Activated naive CD8-positive, alpha-beta T cell treated with anti-CD3 and anti-CD28 coated beads, Interleukin-2, amount 10 ng/mL, durations not matched to agents 7 days and 5 days (primary cell): ENCODE measurements around the gene PRDX3. TPM values are rescaled to one million over a fixed set of nuclear protein-coding genes. Genes with fewer than 3 reads are reported as not detected.
"Not testable (repeated sequence)": the region's sequence is repeated elsewhere in the genome, so short reads cannot be mapped to it uniquely, and the experiment has no call there.

Experiments
- ATAC-seq: fragments of 150-1000 bp; cut with Tn5 transposase; one replicate; pipeline ENCODE4 v1.10.0; 2021; ENCODE audit warnings: low read depth, moderate library complexity
- POLR2A ChIA-PET: fragments of 350-600 bp; sonication (Branson Sonifier 250); formaldehyde crosslinking; loops from one replicate; lab custom pipeline; 2021; ENCODE audit warnings: antibody characterized with exemption; lab: Charles Lee
- DNase-seq: peaks from one replicate; pipeline ENCODE4 v3.0.0; 2021
- H3K27ac Mint-ChIP-seq: one replicate; pipeline ENCODE4 v1.8.0; 2022; ENCODE audit warnings: mild to moderate bottlenecking, mixed read lengths
- H3K27me3 Mint-ChIP-seq: one replicate; pipeline ENCODE4 v1.8.0; 2022; ENCODE audit warnings: mild to moderate bottlenecking, moderate library complexity, mixed read lengths
- H3K36me3 Mint-ChIP-seq: one replicate; pipeline ENCODE4 v1.8.0; 2021; ENCODE audit warnings: mild to moderate bottlenecking, mixed read lengths
- H3K4me1 Mint-ChIP-seq: one replicate; pipeline ENCODE4 v1.8.0; 2021; ENCODE audit warnings: mixed read lengths
- H3K4me3 Mint-ChIP-seq: one replicate; pipeline ENCODE4 v1.8.0; 2022; ENCODE audit warnings: mild to moderate bottlenecking, moderate library complexity, mixed read lengths
- H3K9me3 Mint-ChIP-seq: one replicate; pipeline ENCODE4 v1.8.0; 2021; ENCODE audit warnings: mixed read lengths
- total RNA-seq, 2 experiments: library from RNA; stranded (reverse); gene quantifications; one replicate each; pipeline ENCODE4 v1.2.3, GENCODE V29; 2021

The PRDX3 gene
- total RNA-seq, 2 experiments from 2014 or later = 93.8 to 99.3 TPM

DNA sequence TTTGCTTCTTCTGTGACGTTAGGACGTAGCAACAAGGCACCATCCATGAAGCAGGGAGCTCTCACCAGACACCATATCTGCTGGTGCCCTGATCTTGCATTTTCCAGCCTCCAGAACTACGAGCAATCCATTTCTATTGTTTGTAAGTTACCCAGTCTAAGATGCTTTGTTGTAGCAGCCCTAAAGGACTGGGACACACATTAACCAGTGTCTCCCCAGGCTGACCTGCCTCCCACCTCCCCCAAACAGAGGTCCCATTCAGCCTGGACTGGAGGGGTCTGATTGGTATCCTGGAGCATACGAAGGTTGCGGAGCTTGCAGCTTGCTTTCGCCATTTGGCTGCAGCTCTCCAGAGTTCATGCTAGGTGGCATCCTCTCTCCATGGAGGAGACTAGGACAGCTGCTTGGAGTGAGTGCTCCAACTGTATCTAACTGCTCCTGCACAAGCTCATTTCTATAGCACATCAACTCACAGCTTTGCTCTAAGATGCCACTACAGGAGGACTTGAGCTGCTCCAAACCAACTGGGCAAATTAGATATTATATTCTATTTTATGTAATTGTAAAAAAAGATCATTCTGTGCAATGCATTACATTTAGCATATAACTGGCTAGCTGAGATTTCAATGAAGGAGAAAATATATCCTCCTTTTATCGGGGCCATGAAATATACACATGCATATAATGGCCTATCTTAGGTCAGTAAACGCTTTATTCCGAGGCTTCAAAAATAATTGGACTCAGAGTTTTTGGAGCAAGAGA lies 20.8 kb upstream of the PRDX3 start:
- Mint-ChIP-seq H3K27me3 (no peaks in the 10 kb centered on the region), H3K36me3 (no peaks in the 10 kb centered on the region), H3K4me1 (peaks cover 17% of the 10 kb centered on the region), H3K27ac (no peak overlapping the region), H3K4me3 (no peak overlapping the region), H3K9me3 (no peaks in the 10 kb centered on the region)
- DNase-seq = peak; percentile 37
- POLR2A ChIA-PET = interaction anchor here (0.8 to 1.3 kb wide), 5 partner anchors 72 to 344 kb away, joined by 3 to 6 read pairs (median 3); partner anchors contain the start of gene RGS10
- ATAC-seq = peak; percentile 81

DNA sequence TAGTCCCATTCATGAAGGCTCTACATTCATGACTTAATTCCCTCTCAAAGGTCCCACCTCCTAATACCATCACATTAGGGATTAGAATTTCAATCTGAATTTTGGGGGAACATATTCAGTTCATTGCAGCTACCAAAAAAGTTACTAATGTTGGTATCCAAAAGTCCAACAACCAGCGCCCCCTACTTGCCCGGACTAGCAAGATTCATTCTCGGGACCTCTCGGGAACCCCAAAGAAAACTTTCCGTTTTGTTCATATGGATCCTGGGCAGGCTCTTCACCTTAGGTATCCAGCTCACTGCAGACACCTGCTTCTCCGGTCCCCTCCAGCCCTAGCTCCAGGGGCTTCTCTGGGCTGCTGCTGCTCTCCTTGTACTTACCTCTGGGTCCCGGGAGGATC lies 19.8 kb upstream of the PRDX3 start:
- DNase-seq = no peak
- H3K9me3 Mint-ChIP-seq = no peaks in the 10 kb centered on the region
- H3K36me3 Mint-ChIP-seq = no peaks in the 10 kb centered on the region
- ATAC-seq = no peak
- peak overlapping the region; percentile 26 for H3K4me3 Mint-ChIP-seq
- H3K4me1 Mint-ChIP-seq = peaks cover 17% of the 10 kb centered on the region
- H3K27ac Mint-ChIP-seq = no peak overlapping the region
- POLR2A ChIA-PET = interaction anchor here (1.3 to 1.4 kb wide), 2 partner anchors 8 to 319 kb away, joined by 3 to 4 read pairs; no protein-coding TSS in a partner anchor
- H3K27me3 Mint-ChIP-seq = no peaks in the 10 kb centered on the region

DNA sequence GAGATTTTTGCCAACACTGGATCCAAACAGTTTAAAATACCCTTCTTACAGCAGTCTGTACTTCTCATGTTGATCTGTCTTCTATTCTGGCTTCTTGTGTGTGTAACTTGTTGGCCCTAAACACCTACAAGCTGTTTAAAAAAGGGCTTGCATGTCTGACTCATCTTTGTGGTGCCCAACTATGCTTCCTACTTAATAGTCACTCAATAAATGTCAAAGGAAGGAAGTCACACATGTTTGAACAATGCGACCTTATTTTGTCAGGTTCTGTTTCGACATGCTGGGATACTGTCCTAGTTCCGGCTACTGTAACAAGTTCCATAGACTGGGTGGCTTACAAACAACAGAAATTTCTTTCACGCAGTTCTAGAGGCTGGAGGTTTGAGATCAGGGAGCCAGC lies 19.3 kb upstream of the PRDX3 start:
- Mint-ChIP-seq H3K4me3 (no peak overlapping the region), H3K36me3 (peaks cover 2% of the 10 kb centered on the region), H3K27me3 (no peaks in the 10 kb centered on the region), H3K4me1 (peaks cover 17% of the 10 kb centered on the region), H3K9me3 (no peaks in the 10 kb centered on the region), H3K27ac (peak overlapping the region; percentile 39)
- no peak for DNase-seq
- ATAC-seq = peak; percentile 39
- POLR2A ChIA-PET = interaction anchor here (0.6 to 1.4 kb wide), 2 partner anchors 9 to 346 kb away, joined by 3 to 4 read pairs; no protein-coding TSS in a partner anchor

DNA sequence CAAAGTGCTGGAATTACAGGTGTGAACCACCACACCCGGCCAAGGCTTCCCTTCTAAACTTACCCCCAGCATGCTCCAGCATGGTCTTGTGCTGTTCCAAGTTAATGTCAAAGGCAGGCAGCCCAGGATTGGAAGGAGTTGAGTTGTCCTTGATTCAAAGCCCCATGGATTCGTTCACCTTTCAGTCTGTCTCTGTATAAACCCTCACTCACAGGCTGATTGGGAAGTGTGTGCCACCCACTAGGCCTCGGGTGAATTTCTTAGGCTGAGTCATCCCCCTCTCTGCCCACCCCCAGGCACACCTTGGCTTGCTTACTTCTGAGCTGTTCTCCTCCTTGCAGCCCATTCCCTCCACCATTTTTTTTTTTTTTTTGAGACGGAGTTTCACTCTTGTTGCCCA lies 13.3 kb upstream of the PRDX3 start:
- POLR2A ChIA-PET = no interaction called here
- Mint-ChIP-seq H3K4me1 (peaks cover 20% of the 10 kb centered on the region), H3K27ac (no peak overlapping the region), H3K36me3 (peaks cover 2% of the 10 kb centered on the region), H3K4me3 (no peak overlapping the region), H3K27me3 (no peaks in the 10 kb centered on the region), H3K9me3 (no peaks in the 10 kb centered on the region)
- DNase-seq = no peak
- no peak for ATAC-seq

DNA sequence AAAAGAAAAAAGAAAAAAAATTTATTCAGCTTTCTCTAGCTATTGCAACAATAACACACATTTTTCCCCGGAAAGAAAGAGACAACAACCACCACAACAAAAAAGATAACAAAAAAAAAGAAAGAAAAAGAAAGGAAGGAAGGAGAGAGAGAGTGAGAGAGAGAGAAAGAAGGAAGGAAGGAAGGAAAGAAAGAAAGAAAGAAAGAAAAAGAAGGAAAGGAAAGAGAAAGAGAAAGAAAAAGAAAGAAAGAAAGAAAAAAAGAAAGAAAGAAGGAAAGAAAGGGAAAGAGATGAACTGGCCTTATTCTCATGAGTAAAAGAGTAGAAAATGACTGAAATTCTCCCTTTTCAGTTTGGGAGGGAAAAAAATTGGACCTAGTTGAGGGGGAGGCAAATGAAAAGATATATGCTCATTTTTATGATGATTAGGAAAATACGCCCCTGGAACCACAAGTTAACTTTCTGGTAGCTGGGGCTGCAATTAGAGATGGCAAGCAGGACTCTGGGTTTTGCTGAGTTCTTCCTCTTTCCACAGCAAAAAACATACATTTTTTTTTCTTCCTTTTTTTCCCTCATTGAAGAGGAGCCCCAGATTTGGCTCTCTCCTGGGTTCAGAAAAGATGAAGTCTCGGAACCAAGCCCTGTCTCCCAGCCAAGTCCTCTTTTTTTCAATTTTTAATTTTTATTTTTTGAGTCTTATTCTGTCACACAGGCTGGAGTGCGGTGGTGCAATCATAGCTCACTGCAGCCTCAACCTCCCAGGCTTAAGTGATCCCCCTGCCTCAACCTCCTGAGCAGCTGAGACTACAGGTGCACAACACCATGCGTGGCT lies 12.6 kb upstream of the PRDX3 start:
- no peak overlapping the region for H3K27ac Mint-ChIP-seq
- H3K4me3 Mint-ChIP-seq = no peak overlapping the region
- DNase-seq (no peak), ATAC-seq (no peak)
- POLR2A ChIA-PET = no interaction called here
- peaks cover 2% of the 10 kb centered on the region for H3K36me3 Mint-ChIP-seq
- H3K27me3 Mint-ChIP-seq = peaks cover 3% of the 10 kb centered on the region
- H3K4me1 Mint-ChIP-seq = peaks cover 20% of the 10 kb centered on the region
- no peaks in the 10 kb centered on the region for H3K9me3 Mint-ChIP-seq

DNA sequence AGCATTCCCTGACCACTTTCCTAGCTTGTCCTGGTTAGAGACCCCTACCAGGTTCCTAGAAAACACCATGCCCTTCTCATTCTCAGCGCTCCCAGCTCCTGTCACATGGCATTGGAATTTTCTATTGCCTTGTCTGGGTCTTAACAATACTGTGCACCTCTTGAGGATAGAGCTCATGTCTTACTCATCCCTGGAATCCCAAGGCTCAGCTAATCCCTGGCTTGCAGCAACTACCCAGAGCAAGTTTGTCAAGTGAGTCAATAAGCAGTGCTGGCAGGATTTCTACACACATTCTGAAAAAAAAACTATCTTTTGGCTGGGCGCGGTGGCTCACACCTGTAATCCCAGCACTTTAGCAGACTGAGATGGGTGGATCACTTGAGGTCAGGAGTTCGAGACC lies 11.7 kb upstream of the PRDX3 start:
- ATAC-seq (no peak), DNase-seq (no peak)
- Mint-ChIP-seq H3K4me1 (peaks cover 17% of the 10 kb centered on the region), H3K9me3 (no peaks in the 10 kb centered on the region), H3K4me3 (no peak overlapping the region), H3K27ac (no peak overlapping the region), H3K36me3 (peaks cover 2% of the 10 kb centered on the region), H3K27me3 (peaks cover 3% of the 10 kb centered on the region)
- POLR2A ChIA-PET = interaction anchor here (0.8 to 1.2 kb wide), 6 partner anchors 10 to 86 kb away, joined by 3 to 6 read pairs (median 4); partner anchors contain the start of genes DENND10, GRK5 and PRDX3

DNA sequence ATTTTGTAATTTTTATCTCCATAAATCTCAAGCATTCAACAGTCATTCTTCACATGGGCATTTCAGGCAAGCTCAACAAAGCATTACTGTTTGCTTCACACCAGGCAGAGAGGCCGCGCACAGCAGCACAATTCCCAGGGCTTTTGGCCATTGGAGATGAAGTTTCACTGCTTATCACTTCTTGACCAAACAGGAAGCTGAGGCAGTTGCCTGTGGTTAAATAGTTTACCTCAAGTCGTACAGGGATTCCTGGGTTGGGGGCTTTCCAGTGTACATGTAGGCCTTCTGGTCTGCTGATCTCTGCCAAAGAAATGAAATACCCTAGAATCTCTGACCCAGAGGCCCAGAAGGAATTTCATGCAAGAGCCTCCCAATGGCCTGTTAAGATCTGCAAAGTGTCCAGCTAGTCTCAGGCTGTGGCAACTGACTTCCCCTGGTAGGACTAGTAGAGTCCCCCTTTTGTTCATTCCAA lies 11.2 kb upstream of the PRDX3 start:
- Mint-ChIP-seq H3K27ac (no peak overlapping the region), H3K36me3 (peaks cover 2% of the 10 kb centered on the region), H3K4me1 (peaks cover 16% of the 10 kb centered on the region), H3K4me3 (no peak overlapping the region), H3K27me3 (peaks cover 3% of the 10 kb centered on the region), H3K9me3 (no peaks in the 10 kb centered on the region)
- no peak for DNase-seq
- ATAC-seq = no peak
- POLR2A ChIA-PET = interaction anchor here (0.8 to 1.2 kb wide), 6 partner anchors 9 to 86 kb away, joined by 3 to 6 read pairs (median 4); partner anchors contain the start of genes DENND10, GRK5 and PRDX3

DNA sequence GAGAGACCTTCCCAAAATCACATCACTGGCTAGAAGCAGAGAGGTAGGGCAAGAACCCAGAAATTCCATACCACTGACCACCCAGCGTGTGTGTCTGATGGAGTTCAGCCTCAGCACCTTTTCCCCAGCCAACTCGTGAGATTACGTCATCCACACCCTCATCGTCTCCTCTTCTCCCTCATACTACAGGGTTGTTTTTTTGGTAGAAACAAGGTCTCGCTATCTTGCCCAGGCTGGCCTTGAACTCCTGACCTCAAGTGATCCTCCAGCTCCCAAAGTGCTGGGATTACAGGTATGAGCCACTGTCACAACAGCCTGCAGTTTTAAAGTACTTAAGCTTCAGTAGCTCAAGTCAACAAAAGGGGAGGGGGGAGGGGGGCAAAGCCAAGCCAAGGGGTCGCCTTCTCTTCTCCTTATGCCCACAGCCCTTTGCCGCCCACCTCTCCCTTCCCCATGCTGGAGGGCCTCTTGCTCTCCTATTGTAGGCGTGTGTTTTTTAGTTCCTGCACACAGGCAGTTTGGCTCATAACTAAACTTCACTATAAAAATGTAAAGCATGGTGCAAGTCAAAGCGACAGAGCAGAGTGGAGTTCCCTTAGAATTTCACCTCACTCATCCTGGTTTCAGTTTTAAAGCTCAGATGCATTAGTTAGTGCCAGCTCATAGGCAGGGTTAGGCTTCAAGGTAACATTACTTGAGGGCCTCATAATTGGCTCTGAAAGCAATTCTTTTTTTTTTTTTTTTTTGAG lies 5.2 kb upstream of the PRDX3 start:
- POLR2A ChIA-PET = no interaction called here
- Mint-ChIP-seq H3K27ac (no peak overlapping the region), H3K9me3 (peaks cover 1% of the 10 kb centered on the region), H3K4me1 (peaks cover 8% of the 10 kb centered on the region), H3K4me3 (no peak overlapping the region), H3K27me3 (peaks cover 3% of the 10 kb centered on the region), H3K36me3 (no peaks in the 10 kb centered on the region)
- no peak for DNase-seq
- ATAC-seq = no peak

DNA sequence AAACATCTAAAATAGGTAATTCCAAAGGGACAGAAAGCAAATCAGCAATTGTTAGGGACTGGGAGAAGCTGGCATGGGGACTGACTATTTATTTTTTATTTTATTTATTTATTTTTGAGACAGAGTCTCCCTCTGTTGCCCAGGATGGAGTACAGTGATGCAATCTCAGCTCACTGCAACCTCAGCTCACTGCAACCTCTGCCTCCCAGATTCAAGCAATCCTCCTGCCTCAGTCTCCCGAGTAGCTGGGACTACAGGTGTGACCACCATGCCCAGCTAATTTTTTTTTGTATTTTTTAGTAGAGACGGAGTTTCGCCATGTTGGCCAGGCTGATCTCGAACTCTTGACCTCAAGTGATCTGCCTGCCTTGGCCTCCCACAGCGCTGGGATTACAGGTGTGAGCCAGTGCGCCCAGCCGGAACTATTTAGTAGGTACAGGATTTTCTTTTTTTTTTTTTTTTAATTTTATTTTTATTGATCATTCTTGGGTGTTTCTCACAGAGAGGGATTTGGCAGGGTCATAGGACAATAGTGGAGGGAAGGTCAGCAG lies 2.3 kb upstream of the PRDX3 start:
- POLR2A ChIA-PET = interaction anchor here (0.8 to 1.3 kb wide), 2 partner anchors 9 to 16 kb away, joined by 3 to 4 read pairs; no protein-coding TSS in a partner anchor
- H3K4me1 Mint-ChIP-seq = peaks cover 19% of the 10 kb centered on the region
- H3K27ac Mint-ChIP-seq, H3K9me3 Mint-ChIP-seq, DNase-seq, H3K27me3 Mint-ChIP-seq, ATAC-seq, H3K4me3 Mint-ChIP-seq, H3K36me3 Mint-ChIP-seq: not testable (repeated sequence)

DNA sequence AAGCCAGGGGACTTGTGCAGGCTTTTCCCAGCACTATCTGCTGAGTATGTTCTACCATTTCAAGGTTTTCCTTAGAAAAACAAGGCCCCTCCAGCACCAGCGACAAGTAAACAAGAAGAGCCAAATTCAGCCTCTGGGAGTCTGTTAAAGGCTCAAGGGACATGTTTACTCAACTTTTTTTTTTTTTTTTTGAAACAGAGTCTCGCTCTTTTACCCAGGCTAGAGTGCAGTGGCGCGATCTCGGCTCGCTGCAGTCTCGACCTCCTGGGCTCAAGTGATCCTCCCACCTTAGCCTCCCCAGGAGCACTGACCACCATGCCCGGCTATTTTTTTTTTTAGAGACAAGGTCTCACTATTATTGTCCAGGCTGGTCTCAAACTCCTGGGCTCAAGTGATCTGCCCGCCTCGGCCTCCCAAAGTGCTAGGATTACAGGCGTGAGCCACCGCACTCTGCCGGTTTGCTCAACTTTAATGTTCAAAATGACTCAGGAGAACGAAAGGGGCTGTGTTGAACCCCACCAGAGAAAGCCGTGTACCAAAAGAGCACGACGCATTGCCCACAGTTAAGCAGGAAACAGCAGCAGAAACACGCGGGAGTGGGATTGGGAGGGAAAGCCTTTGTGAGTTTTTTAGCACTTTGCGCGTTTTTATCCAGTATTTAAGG lies 772 bp downstream of the PRDX3 start:
- Mint-ChIP-seq H3K4me3 (peak overlapping the region; percentile 93), H3K27me3 (no peaks in the 10 kb centered on the region), H3K9me3 (no peaks in the 10 kb centered on the region), H3K36me3 (peaks cover 12% of the 10 kb centered on the region), H3K4me1 (peaks cover 26% of the 10 kb centered on the region), H3K27ac (peak overlapping the region; percentile 87)
- ATAC-seq (peak; percentile 21), DNase-seq (no peak)
- POLR2A ChIA-PET = interaction anchor here (1.2 kb wide), 1 partner anchor 29 kb away, joined by 4 read pairs; the partner anchor contains the start of gene GRK5

DNA sequence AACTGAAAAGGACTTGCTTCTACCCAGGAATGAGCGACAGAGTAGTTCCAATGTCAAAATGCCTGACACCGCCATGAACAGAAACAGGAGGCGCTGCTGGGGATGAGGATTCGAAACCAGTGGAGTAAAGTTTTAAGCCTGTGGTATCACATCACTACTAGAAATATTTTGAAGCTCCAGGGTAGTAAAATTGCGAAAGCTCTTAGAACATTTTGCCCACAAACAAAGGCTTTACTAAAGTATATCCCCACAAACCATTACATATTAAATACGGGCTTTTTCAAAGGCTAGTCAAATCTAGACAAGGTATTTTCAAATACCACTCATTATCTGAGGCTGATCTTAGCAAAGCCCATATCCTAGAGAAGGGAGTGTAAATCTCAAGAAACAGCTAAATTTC lies 2.4 kb downstream of the PRDX3 start:
- Mint-ChIP-seq H3K4me1 (peaks cover 28% of the 10 kb centered on the region), H3K9me3 (no peaks in the 10 kb centered on the region), H3K27me3 (no peaks in the 10 kb centered on the region), H3K4me3 (no peak overlapping the region), H3K27ac (no peak overlapping the region), H3K36me3 (peaks cover 20% of the 10 kb centered on the region)
- POLR2A ChIA-PET = interaction anchor here (0.5 to 1.6 kb wide), 2 partner anchors 14 to 409 kb away, joined by 3 to 5 read pairs; no protein-coding TSS in a partner anchor
- DNase-seq = no peak
- no peak for ATAC-seq

DNA sequence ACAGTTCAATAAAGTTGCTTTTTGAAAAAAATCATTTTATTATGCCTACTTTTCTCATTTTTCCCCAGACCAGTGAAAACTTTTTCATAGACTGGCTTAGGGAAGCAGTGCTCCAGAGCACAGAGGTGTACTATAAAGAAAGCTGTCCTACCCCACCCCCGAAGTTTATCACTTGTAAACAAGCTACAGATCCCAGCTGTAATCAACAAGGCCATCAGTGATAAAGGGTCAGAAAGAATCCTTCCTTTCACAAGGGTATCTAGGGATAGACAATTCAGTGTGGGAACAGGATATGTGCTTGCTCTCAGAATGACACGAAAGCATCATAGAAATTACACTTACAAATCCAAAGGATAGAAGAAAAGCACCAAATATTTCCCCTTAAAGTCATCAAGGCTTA lies 4.5 kb downstream of the PRDX3 start:
- no peaks in the 10 kb centered on the region for H3K9me3 Mint-ChIP-seq
- peaks cover 28% of the 10 kb centered on the region for H3K36me3 Mint-ChIP-seq
- POLR2A ChIA-PET = interaction anchor here (0.6 kb wide), 1 partner anchor 391 kb away, joined by 3 read pairs; no protein-coding TSS in a partner anchor
- no peak for ATAC-seq
- H3K4me1 Mint-ChIP-seq = peaks cover 24% of the 10 kb centered on the region
- no peak overlapping the region for H3K4me3 Mint-ChIP-seq
- no peaks in the 10 kb centered on the region for H3K27me3 Mint-ChIP-seq
- DNase-seq = no peak
- no peak overlapping the region for H3K27ac Mint-ChIP-seq
